K562 (cell line): ENCODE results near the gene FBXW2. TPM values are rescaled to one million over a fixed set of nuclear protein-coding genes. Genes with fewer than 3 reads are reported as not detected.

ENCODE experiments used
- L3MBTL2 ChIP-seq: fragments of 450-650 bp; IDR thresholded peaks from 2 replicates; pipeline ENCODE4 v1.6.1; 2016; ENCODE audit warnings: mild to moderate bottlenecking, moderate library complexity
- RAD51 ChIP-seq: fragments of 450-650 bp; IDR thresholded peaks from 2 replicates; pipeline ENCODE4 v1.7.1; 2016; ENCODE audit warnings: low read depth, mild to moderate bottlenecking, borderline replicate concordance
- polyA plus RNA-seq, 8 experiments: library from polyadenylated mRNA; depleted of rRNA in 4 of 8; stranded (reverse) in 5 of 8; unstranded in 3 of 8; fragments of >200 nt; fragmentation: Nextera tagmentation in 2 of 8; fragmentation: Illumina TruSeq in 1 of 8; extraction: Ambion mirVana in 2 of 8; extraction: Trizol in 1 of 8; gene quantifications; 2 replicates each; pipeline versions ENCODE4 v1.2.1 to v1.2.3, GENCODE V29; 2011 to 2014; ENCODE audit warnings: inconsistent platforms in 1 of 8, missing spikeins in 1 of 8
- total RNA-seq, 7 experiments: library from RNA; depleted of rRNA in 6 of 7; stranded (reverse); fragments of >200 nt in 6 of 7; fragmentation: Illumina TruSeq in 2 of 7; extraction: Trizol in 2 of 7; gene quantifications; 2 replicates each; pipeline versions ENCODE4 v1.2.1 to v1.2.3, GENCODE V29; 2011 to 2021; ENCODE audit warnings: low replicate concordance in 1 of 7
- TF ChIP-seq, protein P1 (sequence below): fragments of 250-450 bp; sonication (Bioruptor Pico); IDR thresholded peaks from 2 replicates; pipeline ENCODE4 v1.6.1; 2021; ENCODE audit warnings: mild to moderate bottlenecking
- TF ChIP-seq, protein P2 (sequence below): sonication (generic); formaldehyde crosslinking; IDR thresholded peaks from 2 replicates; pipeline ENCODE4 v1.5.0; 2020; ENCODE audit warnings: missing genetic modification reagents
- TF ChIP-seq, protein P3 (sequence below): sonication (generic); formaldehyde crosslinking; IDR thresholded peaks from 2 replicates; pipeline ENCODE4 v1.8.0; 2022; ENCODE audit warnings: mild to moderate bottlenecking, missing genetic modification reagents

FBXW2 gene
- total and polyA plus RNA-seq, 9 of the 15 experiments (the other 6 are each of a cell fraction or from before 2014, with no cell fraction given): 2.5 to 57.8 (median 28.1) TPM

DNA sequence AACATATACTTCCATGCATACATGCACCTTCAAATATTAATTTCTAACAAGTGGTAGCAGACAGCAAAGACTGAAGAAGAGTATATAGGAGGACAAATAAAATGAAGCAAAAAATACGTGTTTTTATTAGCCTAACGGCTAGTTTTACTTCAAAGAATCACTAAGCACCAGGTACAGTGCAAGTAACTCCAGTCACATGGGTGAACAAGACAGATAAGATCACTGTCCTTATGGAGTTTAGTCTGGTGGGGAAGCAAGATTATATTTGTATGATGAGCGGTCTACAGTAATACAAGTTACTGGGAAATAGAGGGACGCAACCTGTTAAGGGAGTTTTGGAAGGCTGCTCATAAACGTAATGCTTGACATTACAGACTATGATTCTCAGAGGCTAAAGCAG lies 16.0 kb downstream of the FBXW2 start (continued):
- TF ChIP-seq, protein P1, sequence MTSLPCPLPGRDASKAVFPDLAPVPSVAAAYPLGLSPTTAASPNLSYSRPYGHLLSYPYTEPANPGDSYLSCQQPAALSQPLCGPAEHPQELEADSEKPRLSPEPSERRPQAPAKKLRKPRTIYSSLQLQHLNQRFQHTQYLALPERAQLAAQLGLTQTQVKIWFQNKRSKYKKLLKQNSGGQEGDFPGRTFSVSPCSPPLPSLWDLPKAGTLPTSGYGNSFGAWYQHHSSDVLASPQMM (CRISPR knock-in tag): no peak
- TF ChIP-seq RAD51 (peak; percentile 58; the same call in 1 of the 2 replicates), L3MBTL2 (peak; percentile 36; the same call in 1 of the 2 replicates)
- TF ChIP-seq, protein P2, sequence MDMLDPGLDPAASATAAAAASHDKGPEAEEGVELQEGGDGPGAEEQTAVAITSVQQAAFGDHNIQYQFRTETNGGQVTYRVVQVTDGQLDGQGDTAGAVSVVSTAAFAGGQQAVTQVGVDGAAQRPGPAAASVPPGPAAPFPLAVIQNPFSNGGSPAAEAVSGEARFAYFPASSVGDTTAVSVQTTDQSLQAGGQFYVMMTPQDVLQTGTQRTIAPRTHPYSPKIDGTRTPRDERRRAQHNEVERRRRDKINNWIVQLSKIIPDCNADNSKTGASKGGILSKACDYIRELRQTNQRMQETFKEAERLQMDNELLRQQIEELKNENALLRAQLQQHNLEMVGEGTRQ (CRISPR knock-in tag): peak; percentile 63
- TF ChIP-seq, protein P3, sequence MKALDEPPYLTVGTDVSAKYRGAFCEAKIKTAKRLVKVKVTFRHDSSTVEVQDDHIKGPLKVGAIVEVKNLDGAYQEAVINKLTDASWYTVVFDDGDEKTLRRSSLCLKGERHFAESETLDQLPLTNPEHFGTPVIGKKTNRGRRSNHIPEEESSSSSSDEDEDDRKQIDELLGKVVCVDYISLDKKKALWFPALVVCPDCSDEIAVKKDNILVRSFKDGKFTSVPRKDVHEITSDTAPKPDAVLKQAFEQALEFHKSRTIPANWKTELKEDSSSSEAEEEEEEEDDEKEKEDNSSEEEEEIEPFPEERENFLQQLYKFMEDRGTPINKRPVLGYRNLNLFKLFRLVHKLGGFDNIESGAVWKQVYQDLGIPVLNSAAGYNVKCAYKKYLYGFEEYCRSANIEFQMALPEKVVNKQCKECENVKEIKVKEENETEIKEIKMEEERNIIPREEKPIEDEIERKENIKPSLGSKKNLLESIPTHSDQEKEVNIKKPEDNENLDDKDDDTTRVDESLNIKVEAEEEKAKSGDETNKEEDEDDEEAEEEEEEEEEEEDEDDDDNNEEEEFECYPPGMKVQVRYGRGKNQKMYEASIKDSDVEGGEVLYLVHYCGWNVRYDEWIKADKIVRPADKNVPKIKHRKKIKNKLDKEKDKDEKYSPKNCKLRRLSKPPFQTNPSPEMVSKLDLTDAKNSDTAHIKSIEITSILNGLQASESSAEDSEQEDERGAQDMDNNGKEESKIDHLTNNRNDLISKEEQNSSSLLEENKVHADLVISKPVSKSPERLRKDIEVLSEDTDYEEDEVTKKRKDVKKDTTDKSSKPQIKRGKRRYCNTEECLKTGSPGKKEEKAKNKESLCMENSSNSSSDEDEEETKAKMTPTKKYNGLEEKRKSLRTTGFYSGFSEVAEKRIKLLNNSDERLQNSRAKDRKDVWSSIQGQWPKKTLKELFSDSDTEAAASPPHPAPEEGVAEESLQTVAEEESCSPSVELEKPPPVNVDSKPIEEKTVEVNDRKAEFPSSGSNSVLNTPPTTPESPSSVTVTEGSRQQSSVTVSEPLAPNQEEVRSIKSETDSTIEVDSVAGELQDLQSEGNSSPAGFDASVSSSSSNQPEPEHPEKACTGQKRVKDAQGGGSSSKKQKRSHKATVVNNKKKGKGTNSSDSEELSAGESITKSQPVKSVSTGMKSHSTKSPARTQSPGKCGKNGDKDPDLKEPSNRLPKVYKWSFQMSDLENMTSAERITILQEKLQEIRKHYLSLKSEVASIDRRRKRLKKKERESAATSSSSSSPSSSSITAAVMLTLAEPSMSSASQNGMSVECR (CRISPR knock-in tag): no peak
- TF ChIP-seq, all 486 proteins: peak for 8
